HepG2 (cell line): ENCODE measurements around the gene EXOC3L4. TPM values are rescaled to one million over a fixed set of nuclear protein-coding genes. Genes with fewer than 3 reads are reported as not detected.

Source experiments
- MEIS1 ChIP-seq: sonication (generic); formaldehyde crosslinking; IDR thresholded peaks from 2 replicates; pipeline ENCODE4 v1.9.0; 2021; ENCODE audit warnings: mild to moderate bottlenecking, missing genetic modification reagents, moderate library complexity, borderline replicate concordance
- MYNN ChIP-seq: sonication (generic); formaldehyde crosslinking; IDR thresholded peaks from 2 replicates; pipeline ENCODE4 v1.4.0; 2020; ENCODE audit warnings: mild to moderate bottlenecking, low read depth, missing genetic modification reagents
- SMC3 ChIP-seq: IDR thresholded peaks from 2 replicates; pipeline ENCODE4 v1.6.1; 2011; ENCODE audit warnings: low read length, improper control_type of control experiment
- SNAI1 ChIP-seq: sonication (generic); formaldehyde crosslinking; IDR thresholded peaks from 2 replicates; pipeline ENCODE4 v1.5.0; 2020; ENCODE audit warnings: mild to moderate bottlenecking, missing genetic modification reagents, borderline replicate concordance
- ZFAT ChIP-seq: sonication (generic); formaldehyde crosslinking; conservative IDR thresholded peaks from 2 replicates; pipeline ENCODE4 v1.8.1; 2023; ENCODE audit warnings: missing genetic modification reagents, inconsistent platforms
- ZNF30 ChIP-seq: sonication (generic); formaldehyde crosslinking; IDR thresholded peaks from 2 replicates; pipeline ENCODE4 v1.5.0; 2020; ENCODE audit warnings: mild to moderate bottlenecking, missing genetic modification reagents
- ZNF335 ChIP-seq: sonication (generic); formaldehyde crosslinking; IDR thresholded peaks from 2 replicates; pipeline ENCODE4 v1.4.0; 2020; ENCODE audit warnings: missing genetic modification reagents
- ZNF766 ChIP-seq: sonication (generic); formaldehyde crosslinking; IDR thresholded peaks from 2 replicates; pipeline ENCODE4 v1.5.0; 2020; ENCODE audit warnings: missing genetic modification reagents, borderline replicate concordance
- ZSCAN9 ChIP-seq: IDR thresholded peaks from 2 replicates; pipeline ENCODE4 v1.6.1; 2016; ENCODE audit warnings: borderline replicate concordance
- polyA plus RNA-seq, 8 experiments: library from polyadenylated mRNA; depleted of rRNA in 3 of 8; stranded (reverse) in 7 of 8; unstranded in 1 of 8; fragments of >200 nt; fragmentation: Illumina TruSeq in 4 of 8; extraction: Trizol in 4 of 8; gene quantifications; 2 replicates each; pipeline versions ENCODE4 v1.2.1 to v1.2.3, GENCODE V29; 2011 to 2016; ENCODE audit warnings: low read depth in 4 of 8, missing spikeins in 1 of 8, mixed read lengths in 1 of 8; ENCODE audit not compliant: insufficient read depth in 1 of 8
- total RNA-seq, 5 experiments: library from RNA; depleted of rRNA; stranded (reverse); fragments of >200 nt; fragmentation: Illumina TruSeq; extraction: Trizol; gene quantifications; 2 replicates each; pipeline ENCODE4 v1.2.3, GENCODE V29; 2016; ENCODE audit warnings: low read depth in 1 of 5
- TF ChIP-seq, protein P1 (sequence below), 2 experiments: sonication (generic) in 1 of 2; formaldehyde crosslinking in 1 of 2; IDR thresholded peaks; 2 replicates each; pipeline versions ENCODE4 v1.5.1 to v1.6.1; 2011 to 2020; ENCODE audit warnings: borderline replicate concordance in 1 of 2, low read depth in 1 of 2, low read length in 1 of 2, mild to moderate bottlenecking in 1 of 2, missing genetic modification reagents in 1 of 2, moderate library complexity in 1 of 2
- TF ChIP-seq, protein P2 (sequence below): sonication (generic); formaldehyde crosslinking; IDR thresholded peaks from 2 replicates; pipeline ENCODE4 v1.8.0; 2022; ENCODE audit warnings: missing genetic modification reagents, low read depth, mild to moderate bottlenecking, borderline replicate concordance
- TF ChIP-seq, protein P3 (sequence below): sonication (generic); formaldehyde crosslinking; IDR thresholded peaks from 2 replicates; pipeline ENCODE4 v1.4.0; 2020; ENCODE audit warnings: missing genetic modification reagents, low read depth, mild to moderate bottlenecking, borderline replicate concordance
- TF ChIP-seq, protein P4 (sequence below): sonication (generic); formaldehyde crosslinking; IDR thresholded peaks from one replicate; pipeline ENCODE4 v1.5.1; 2020; ENCODE audit warnings: mild to moderate bottlenecking, missing genetic modification reagents; ENCODE audit errors: not compliant biosample characterization

Gene EXOC3L4
- total and polyA plus RNA-seq, 2 of the 13 experiments (the other 11 are each of a cell fraction or from before 2014, with no cell fraction given): 11.8 to 27.0 TPM

DNA sequence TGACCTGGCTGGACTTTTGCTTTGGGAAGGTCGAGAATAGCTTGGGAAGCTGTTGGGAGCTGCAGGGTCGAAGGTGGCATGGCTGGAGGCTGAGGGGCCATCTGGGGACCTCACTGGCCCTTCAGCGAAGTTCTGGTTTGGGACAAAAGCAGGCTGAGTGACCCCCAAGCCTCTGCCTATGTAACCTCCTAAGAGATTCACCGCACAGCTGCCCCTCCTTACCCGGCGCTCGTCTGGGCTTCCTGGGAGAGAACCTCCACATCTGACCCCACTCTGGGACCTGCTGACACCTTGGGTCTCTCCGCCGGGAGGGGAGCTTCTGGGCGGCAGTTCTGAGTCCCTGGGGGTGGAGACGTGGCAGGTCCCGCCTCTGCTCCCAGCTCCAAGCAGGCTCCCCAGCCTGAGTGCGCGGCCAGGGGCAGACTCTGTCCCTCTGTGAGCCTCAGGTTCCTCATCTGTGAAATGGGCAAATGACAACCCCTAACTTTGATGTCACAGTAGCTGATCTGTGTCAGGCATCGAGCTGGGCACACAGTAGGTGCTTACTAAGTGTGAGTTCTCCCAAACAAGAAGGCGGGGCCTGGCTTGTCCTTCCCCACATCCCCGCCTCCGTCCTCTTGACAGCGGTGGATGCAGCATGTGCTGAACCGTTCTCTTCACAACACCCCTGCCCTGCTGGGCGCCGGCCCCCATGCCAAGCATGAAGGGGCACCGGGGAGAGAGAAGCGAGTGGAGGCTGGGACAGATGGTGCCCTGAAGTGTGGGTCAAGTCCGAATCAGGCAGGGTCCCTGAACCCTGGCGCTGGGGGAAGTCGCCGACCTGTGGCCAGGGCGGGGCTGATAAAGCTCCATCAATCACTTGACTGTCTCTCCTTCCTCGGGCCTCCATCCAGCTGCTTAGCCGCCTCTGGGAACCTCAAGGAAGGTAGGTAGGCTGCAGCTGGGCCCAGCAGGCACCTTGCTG lies 3.8 kb downstream of the EXOC3L4 start (continued):
- TF ChIP-seq, protein P1, sequence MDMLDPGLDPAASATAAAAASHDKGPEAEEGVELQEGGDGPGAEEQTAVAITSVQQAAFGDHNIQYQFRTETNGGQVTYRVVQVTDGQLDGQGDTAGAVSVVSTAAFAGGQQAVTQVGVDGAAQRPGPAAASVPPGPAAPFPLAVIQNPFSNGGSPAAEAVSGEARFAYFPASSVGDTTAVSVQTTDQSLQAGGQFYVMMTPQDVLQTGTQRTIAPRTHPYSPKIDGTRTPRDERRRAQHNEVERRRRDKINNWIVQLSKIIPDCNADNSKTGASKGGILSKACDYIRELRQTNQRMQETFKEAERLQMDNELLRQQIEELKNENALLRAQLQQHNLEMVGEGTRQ (IDR thresholded peaks at IDR 0.05; ENCODE audit: low read depth, low read length): no peak
- TF ChIP-seq, protein P1 (CRISPR knock-in tag; IDR thresholded peaks at IDR 0.05; ENCODE audit: borderline replicate concordance): no peak
- TF ChIP-seq ZNF335 (CRISPR knock-in tag): no peak
- no peak for TF ChIP-seq ZFAT (CRISPR knock-in tag)
- no peak; the same call in none of the 2 replicates for TF ChIP-seq MEIS1
- TF ChIP-seq, protein P2, sequence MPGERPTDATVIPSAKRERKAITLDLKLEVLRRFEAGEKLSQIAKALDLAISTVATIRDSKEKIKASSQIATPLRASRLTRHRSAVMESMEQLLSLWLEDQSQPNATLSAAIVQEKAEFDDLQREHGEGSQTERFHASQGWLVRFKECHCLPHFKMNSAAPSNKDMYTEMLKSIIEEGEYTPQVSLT: no peak
- TF ChIP-seq, protein P3, sequence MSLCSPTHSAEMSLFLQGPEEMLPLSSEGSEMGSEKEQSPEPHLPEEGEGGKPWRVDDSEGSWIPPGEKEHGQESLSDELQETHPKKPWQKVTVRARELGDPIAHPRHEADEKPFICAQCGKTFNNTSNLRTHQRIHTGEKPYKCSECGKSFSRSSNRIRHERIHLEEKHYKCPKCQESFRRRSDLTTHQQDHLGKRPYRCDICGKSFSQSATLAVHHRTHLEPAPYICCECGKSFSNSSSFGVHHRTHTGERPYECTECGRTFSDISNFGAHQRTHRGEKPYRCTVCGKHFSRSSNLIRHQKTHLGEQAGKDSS (CRISPR knock-in tag): peak; percentile 7; the same call in 1 of the 2 replicates
- TF ChIP-seq ZSCAN9 (CRISPR knock-in tag): no peak
- no peak for TF ChIP-seq ZNF30
- TF ChIP-seq SMC3: no peak
- TF ChIP-seq MYNN (CRISPR knock-in tag): no peak
- TF ChIP-seq ZNF766 (CRISPR knock-in tag): no peak
- TF ChIP-seq, protein P4, sequence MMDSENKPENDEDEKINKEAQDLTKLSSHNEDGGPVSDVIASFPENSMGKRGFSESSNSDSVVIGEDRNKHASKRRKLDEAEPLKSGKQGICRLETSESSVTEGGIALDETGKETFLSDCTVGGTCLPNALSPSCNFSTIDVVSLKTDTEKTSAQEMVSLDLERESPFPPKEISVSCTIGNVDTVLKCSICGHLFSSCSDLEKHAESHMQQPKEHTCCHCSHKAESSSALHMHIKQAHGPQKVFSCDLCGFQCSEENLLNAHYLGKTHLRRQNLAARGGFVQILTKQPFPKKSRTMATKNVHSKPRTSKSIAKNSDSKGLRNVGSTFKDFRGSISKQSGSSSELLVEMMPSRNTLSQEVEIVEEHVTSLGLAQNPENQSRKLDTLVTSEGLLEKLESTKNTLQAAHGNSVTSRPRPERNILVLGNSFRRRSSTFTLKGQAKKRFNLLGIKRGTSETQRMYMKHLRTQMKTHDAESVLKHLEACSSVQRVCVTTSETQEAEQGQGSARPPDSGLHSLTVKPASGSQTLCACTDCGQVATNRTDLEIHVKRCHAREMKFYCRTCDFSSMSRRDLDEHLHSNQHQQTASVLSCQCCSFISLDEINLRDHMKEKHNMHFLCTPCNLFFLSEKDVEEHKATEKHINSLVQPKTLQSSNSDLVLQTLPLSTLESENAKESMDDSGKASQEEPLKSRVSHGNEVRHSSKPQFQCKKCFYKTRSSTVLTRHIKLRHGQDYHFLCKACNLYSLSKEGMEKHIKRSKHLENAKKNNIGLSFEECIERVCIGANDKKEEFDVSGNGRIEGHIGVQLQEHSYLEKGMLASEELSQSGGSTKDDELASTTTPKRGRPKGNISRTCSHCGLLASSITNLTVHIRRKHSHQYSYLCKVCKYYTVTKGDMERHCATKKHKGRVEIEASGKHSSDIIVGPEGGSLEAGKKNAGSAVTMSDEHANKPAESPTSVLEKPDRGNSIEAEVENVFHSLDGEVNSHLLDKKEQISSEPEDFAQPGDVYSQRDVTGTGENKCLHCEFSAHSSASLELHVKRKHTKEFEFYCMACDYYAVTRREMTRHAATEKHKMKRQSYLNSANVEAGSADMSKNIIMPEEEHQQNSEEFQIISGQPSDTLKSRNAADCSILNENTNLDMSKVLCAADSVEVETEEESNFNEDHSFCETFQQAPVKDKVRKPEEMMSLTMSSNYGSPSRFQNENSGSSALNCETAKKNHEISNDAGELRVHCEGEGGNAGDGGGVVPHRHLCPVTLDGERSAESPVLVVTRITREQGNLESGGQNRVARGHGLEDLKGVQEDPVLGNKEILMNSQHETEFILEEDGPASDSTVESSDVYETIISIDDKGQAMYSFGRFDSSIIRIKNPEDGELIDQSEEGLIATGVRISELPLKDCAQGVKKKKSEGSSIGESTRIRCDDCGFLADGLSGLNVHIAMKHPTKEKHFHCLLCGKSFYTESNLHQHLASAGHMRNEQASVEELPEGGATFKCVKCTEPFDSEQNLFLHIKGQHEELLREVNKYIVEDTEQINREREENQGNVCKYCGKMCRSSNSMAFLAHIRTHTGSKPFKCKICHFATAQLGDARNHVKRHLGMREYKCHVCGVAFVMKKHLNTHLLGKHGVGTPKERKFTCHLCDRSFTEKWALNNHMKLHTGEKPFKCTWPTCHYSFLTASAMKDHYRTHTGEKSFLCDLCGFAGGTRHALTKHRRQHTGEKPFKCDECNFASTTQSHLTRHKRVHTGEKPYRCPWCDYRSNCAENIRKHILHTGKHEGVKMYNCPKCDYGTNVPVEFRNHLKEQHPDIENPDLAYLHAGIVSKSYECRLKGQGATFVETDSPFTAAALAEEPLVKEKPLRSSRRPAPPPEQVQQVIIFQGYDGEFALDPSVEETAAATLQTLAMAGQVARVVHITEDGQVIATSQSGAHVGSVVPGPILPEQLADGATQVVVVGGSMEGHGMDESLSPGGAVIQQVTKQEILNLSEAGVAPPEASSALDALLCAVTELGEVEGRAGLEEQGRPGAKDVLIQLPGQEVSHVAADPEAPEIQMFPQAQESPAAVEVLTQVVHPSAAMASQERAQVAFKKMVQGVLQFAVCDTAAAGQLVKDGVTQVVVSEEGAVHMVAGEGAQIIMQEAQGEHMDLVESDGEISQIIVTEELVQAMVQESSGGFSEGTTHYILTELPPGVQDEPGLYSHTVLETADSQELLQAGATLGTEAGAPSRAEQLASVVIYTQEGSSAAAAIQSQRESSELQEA (CRISPR knock-in tag): no peak
- TF ChIP-seq SNAI1 (CRISPR knock-in tag): no peak
